IMR-90 (cell line): ENCODE measurements around the gene CYP26A1. TPM values are rescaled to one million over a fixed set of nuclear protein-coding genes. Genes with fewer than 3 reads are reported as not detected.

Experiments
- ATAC-seq: fragments of 200-7000 bp; cut with Tn5 transposase; 2 replicates; pipeline ENCODE4 v1.9.1; 2020; ENCODE audit warnings: low read depth, mild to moderate bottlenecking, moderate library complexity
- BruUV-seq: library from RNA; stranded (reverse); fragments of 400-500 nt; replicated peaks from 2 replicates; lab custom pipeline; 2021; lab: Mats Ljungman, UMichigan
- CTCF ChIA-PET: fragments of 300-600 bp; formaldehyde crosslinking; extraction: SDS; loops from one replicate; lab custom pipeline; 2021; ENCODE audit warnings: antibody characterized with exemption; lab: Yijun Ruan, JAX
- POLR2A ChIA-PET: fragments of 300-600 bp; sonication (Branson Sonifier 250); formaldehyde crosslinking; loops from one replicate; lab custom pipeline; 2022; ENCODE audit warnings: antibody characterized with exemption; ENCODE audit not compliant: unreplicated experiment; lab: Charles Lee
- DNase-seq: peaks from one replicate; pipeline ENCODE4 v3.0.0; 2013
- H2AFZ ChIP-seq: replicated peaks from 2 replicates; pipeline ENCODE3; 2013; ENCODE audit warnings: low read length, mild to moderate bottlenecking; ENCODE audit not compliant: poor library complexity
- H2AK5ac ChIP-seq: 2 replicates; pipeline ENCODE4 v1.6.1; 2013; ENCODE audit warnings: low read depth, low read length, inconsistent platforms
- H2AK9ac ChIP-seq: replicated peaks from 2 replicates; pipeline ENCODE3; 2013; ENCODE audit warnings: mild to moderate bottlenecking, low read depth, low read length, moderate library complexity; ENCODE audit not compliant: poor library complexity
- H2BK120ac ChIP-seq: 2 replicates; pipeline ENCODE4 v1.6.1; 2013; ENCODE audit warnings: low read depth, low read length, inconsistent platforms
- H2BK15ac ChIP-seq: 3 replicates; pipeline ENCODE4 v1.6.1; 2013; ENCODE audit warnings: low read depth, low read length, inconsistent platforms
- H2BK20ac ChIP-seq: 2 replicates; pipeline ENCODE4 v1.6.1; 2013; ENCODE audit warnings: low read depth, mild to moderate bottlenecking, inconsistent platforms, low read length, moderate library complexity
- H2BK5ac ChIP-seq: 2 replicates; pipeline ENCODE4 v1.6.1; 2013; ENCODE audit warnings: mild to moderate bottlenecking, low read depth, low read length, inconsistent platforms; ENCODE audit not compliant: poor library complexity, severe bottlenecking
- H3K14ac ChIP-seq: replicated peaks from 2 replicates; pipeline ENCODE4 v1.6.1; 2013; ENCODE audit warnings: low read depth, low read length, inconsistent platforms
- H3K18ac ChIP-seq: 2 replicates; pipeline ENCODE4 v1.6.1; 2013; ENCODE audit warnings: low read depth, low read length, control low read depth
- H3K23ac ChIP-seq: 2 replicates; pipeline ENCODE4 v1.6.1; 2013; ENCODE audit warnings: low read depth, low read length, inconsistent platforms
- H3K27ac ChIP-seq: 2 replicates; pipeline ENCODE4 v1.5.1; 2013; ENCODE audit warnings: mild to moderate bottlenecking, control low read depth, low read length; ENCODE audit not compliant: insufficient read depth
- H3K27me3 ChIP-seq: 2 replicates; pipeline ENCODE4 v1.6.1; 2013; ENCODE audit warnings: low read length; ENCODE audit not compliant: control insufficient read depth, insufficient read depth
- H3K36me3 ChIP-seq: 2 replicates; pipeline ENCODE4 v1.6.1; 2013; ENCODE audit warnings: low read length, mixed read lengths; ENCODE audit not compliant: control insufficient read depth, insufficient read depth
- H3K4ac ChIP-seq: 2 replicates; pipeline ENCODE4 v1.6.1; 2013; ENCODE audit warnings: low read depth, low read length, inconsistent platforms
- H3K4me1 ChIP-seq: 2 replicates; pipeline ENCODE4 v1.6.1; 2013; ENCODE audit warnings: low read length, mixed read lengths; ENCODE audit not compliant: control insufficient read depth, insufficient read depth
- H3K4me2 ChIP-seq: 2 replicates; pipeline ENCODE4 v1.6.1; 2013; ENCODE audit warnings: low read depth, mild to moderate bottlenecking, control low read depth, low read length, moderate library complexity
- H3K4me3 ChIP-seq: 2 replicates; pipeline ENCODE4 v1.5.1; 2013; ENCODE audit warnings: low read depth, mild to moderate bottlenecking, control low read depth, low read length, moderate library complexity; ENCODE audit not compliant: insufficient read depth
- H3K56ac ChIP-seq: 2 replicates; pipeline ENCODE4 v1.6.1; 2013; ENCODE audit warnings: low read length, inconsistent platforms; ENCODE audit not compliant: insufficient read depth; ENCODE audit errors: extremely low read depth
- H3K79me1 ChIP-seq, 2 experiments: 2 replicates each; pipeline ENCODE4 v1.6.1; 2013; ENCODE audit warnings: low read length in 2 of 2, inconsistent platforms in 1 of 2, low read depth in 1 of 2
- H3K9ac ChIP-seq: 2 replicates; pipeline ENCODE4 v1.6.1; 2013; ENCODE audit warnings: low read depth, low read length, control low read depth
- H3K9me1 ChIP-seq: 2 replicates; pipeline ENCODE4 v1.6.1; 2013; ENCODE audit warnings: low read length, inconsistent platforms; ENCODE audit not compliant: insufficient read depth
- H3K9me3 ChIP-seq: 2 replicates; pipeline ENCODE4 v1.6.1; 2013; ENCODE audit warnings: low read length; ENCODE audit not compliant: control insufficient read depth, insufficient read depth
- H4K20me1 ChIP-seq: 2 replicates; pipeline ENCODE4 v1.6.1; 2013; ENCODE audit warnings: low read length, inconsistent platforms; ENCODE audit not compliant: insufficient read depth
- H4K5ac ChIP-seq: 2 replicates; pipeline ENCODE4 v1.6.1; 2013; ENCODE audit warnings: mild to moderate bottlenecking, low read depth, low read length, control low read depth
- H4K8ac ChIP-seq, 2 experiments: 2 replicates each; pipeline ENCODE4 v1.6.1; 2013; ENCODE audit warnings: low read depth in 2 of 2, low read length in 2 of 2, control low read depth in 1 of 2, inconsistent platforms in 1 of 2
- H4K91ac ChIP-seq: 2 replicates; pipeline ENCODE4 v1.6.1; 2013; ENCODE audit warnings: low read depth, low read length, inconsistent platforms; ENCODE audit not compliant: insufficient read depth
- BHLHE40 ChIP-seq: fragments of 150-350 bp; IDR thresholded peaks from 2 replicates; pipeline ENCODE4 v1.6.1; 2016; ENCODE audit warnings: mild to moderate bottlenecking, low read depth, low read length
- CEBPB ChIP-seq: IDR thresholded peaks from 2 replicates; pipeline ENCODE4 v1.6.1; 2012; ENCODE audit warnings: low read depth, low read length, improper control_type of control experiment
- CHD1 ChIP-seq: IDR thresholded peaks from 2 replicates; pipeline ENCODE4 v1.6.1; 2012; ENCODE audit warnings: low read depth, low read length, improper control_type of control experiment
- FOS ChIP-seq: fragments of 150-350 bp; IDR thresholded peaks from 2 replicates; pipeline ENCODE4 v1.6.1; 2016; ENCODE audit warnings: low read depth, low read length
- MAFK ChIP-seq: IDR thresholded peaks from 2 replicates; pipeline ENCODE4 v1.6.1; 2012; ENCODE audit warnings: low read depth, low read length, improper control_type of control experiment
- MAZ ChIP-seq: IDR thresholded peaks from 2 replicates; pipeline ENCODE4 v1.6.1; 2012; ENCODE audit warnings: low read depth, mild to moderate bottlenecking, low read length, improper control_type of control experiment, moderate library complexity, borderline replicate concordance
- MXI1 ChIP-seq: IDR thresholded peaks from 2 replicates; pipeline ENCODE4 v1.6.1; 2012; ENCODE audit warnings: low read depth, mild to moderate bottlenecking, low read length, moderate library complexity, borderline replicate concordance
- NFE2L2 ChIP-seq: fragments of 150-350 bp; IDR thresholded peaks from 2 replicates; pipeline ENCODE4 v1.6.1; 2016; ENCODE audit warnings: low read depth, mild to moderate bottlenecking, low read length
- RAD21 ChIP-seq: IDR thresholded peaks from 2 replicates; pipeline ENCODE4 v1.6.1; 2012; ENCODE audit warnings: low read length, improper control_type of control experiment
- RCOR1 ChIP-seq: IDR thresholded peaks from 2 replicates; pipeline ENCODE4 v1.6.1; 2012; ENCODE audit warnings: mild to moderate bottlenecking, low read length, improper control_type of control experiment; ENCODE audit not compliant: insufficient replicate concordance
- RFX5 ChIP-seq: IDR thresholded peaks from 2 replicates; pipeline ENCODE4 v1.8.0; 2012; ENCODE audit warnings: low read depth, mild to moderate bottlenecking, low read length, moderate library complexity
- SMC3 ChIP-seq: fragments of 150-350 bp; IDR thresholded peaks from 2 replicates; pipeline ENCODE4 v1.6.1; 2016; ENCODE audit warnings: low read depth, mild to moderate bottlenecking, antibody characterized with exemption, low read length, moderate library complexity
- WGBS, 2 experiments: methylation state at CpG; one replicate each; pipeline versions ENCODE4 v1.1.5 to v1.1.7; 2013; ENCODE audit warnings: missing lambda C conversion rate in 2 of 2; ENCODE audit not compliant: insufficient read length in 1 of 2; ENCODE audit errors: extremely low coverage in 2 of 2; 5-methylcytosine and 5-hydroxymethylcytosine counted together
- dilution Hi-C: fragments of 300-500 bp; cut with HindIII; formaldehyde crosslinking; loops from one replicate; pipeline ENCODE4 v1.14.3; 2018; ENCODE audit warnings: low sequenced_read_pairs; ENCODE audit not compliant: unreplicated experiment
- in situ Hi-C: fragments of 300-500 bp; cut with MboI; formaldehyde crosslinking; loops from 3 replicates; pipeline ENCODE4 v1.14.3; 2019; ENCODE audit warnings: low sequenced_read_pairs, inconsistent platforms, mixed read lengths
- intact Hi-C: fragments of 100-400 bp; cut with micrococcal nuclease; formaldehyde crosslinking; loops from 2 replicates; pipeline ENCODE4 v1.10.0; 2022
- polyA plus RNA-seq, 3 experiments: library from polyadenylated mRNA; depleted of rRNA; stranded (reverse); fragments of >200 nt; gene quantifications; 2 replicates each; pipeline ENCODE4 v1.2.3, GENCODE V29; 2012; ENCODE audit warnings: low replicate concordance in 1 of 3
- total RNA-seq: library from RNA; depleted of rRNA; stranded (reverse); fragments of >200 nt; gene quantifications from 2 replicates; pipeline ENCODE4 v1.2.3, GENCODE V29; 2012
- TF ChIP-seq, protein P1 (sequence below): fragments of 150-350 bp; IDR thresholded peaks from 2 replicates; pipeline ENCODE4 v1.6.1; 2016; ENCODE audit warnings: low read depth, mild to moderate bottlenecking, low read length, moderate library complexity, borderline replicate concordance
- TF ChIP-seq, protein P2 (sequence below): fragments of 150-350 bp; IDR thresholded peaks from 2 replicates; pipeline ENCODE4 v1.6.1; 2017; ENCODE audit warnings: mild to moderate bottlenecking, antibody characterized with exemption, low read length, low read depth
- TF ChIP-seq, protein P3 (sequence below): conservative IDR thresholded peaks from 2 replicates; pipeline ENCODE4 v1.5.1; 2012; ENCODE audit warnings: mild to moderate bottlenecking, low read depth, low read length, improper control_type of control experiment

CYP26A1 gene
- total and polyA plus RNA-seq, 2 of the 4 experiments (the other 2 are of a cell fraction): 0.15 TPM; not detected in 1

DNA sequence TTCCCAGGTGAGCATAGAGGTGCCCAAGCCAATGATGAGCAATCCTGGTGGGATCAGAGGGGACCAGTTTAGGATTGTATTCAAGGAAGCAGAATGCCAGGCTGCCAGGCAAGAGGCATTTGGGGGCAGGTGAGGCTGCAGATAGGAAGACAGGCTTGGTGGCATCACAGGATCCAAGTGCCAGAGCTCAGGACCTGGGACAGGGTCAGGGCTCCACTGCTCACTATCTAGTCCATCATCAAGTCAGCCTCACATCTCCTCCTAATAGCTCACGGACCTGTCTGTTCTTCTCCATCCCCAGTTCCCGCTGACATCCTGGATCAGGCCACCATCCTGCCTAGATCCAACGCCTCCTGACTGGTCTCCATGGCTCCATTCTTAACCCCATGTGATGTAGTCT is 47.6 kb downstream of the CYP26A1 start:
- H3K4me1 ChIP-seq: no peaks in the 10 kb centered on the region
- H2BK120ac ChIP-seq: no peak overlapping the region
- H3K79me1 ChIP-seq: no peaks in the 10 kb centered on the region
- intact Hi-C loops (no loop called here), dilution Hi-C loops (loop anchor here (25.0 kb wide), 1 partner anchor 166 kb away; no protein-coding TSS in a partner anchor), in situ Hi-C loops (no loop called here)
- CTCF ChIA-PET: no interaction called here
- no peak overlapping the region for H2BK15ac ChIP-seq
- no peak overlapping the region for H3K56ac ChIP-seq
- H2BK5ac ChIP-seq: no peak overlapping the region
- WGBS, 2 experiments: no CpG with 5 or more reads among the region's 3 CpGs
- no peak overlapping the region for H3K27ac ChIP-seq
- no peaks in the 10 kb centered on the region for H4K20me1 ChIP-seq
- TF ChIP-seq BHLHE40 (no peak), MXI1 (no peak), SMC3 (no peak), FOS (no peak), MAZ (no peak), RAD21 (no peak), MAFK (no peak), RFX5 (no peak), CEBPB (no peak), CHD1 (no peak), NFE2L2 (no peak), RCOR1 (no peak)
- TF ChIP-seq, protein P1, sequence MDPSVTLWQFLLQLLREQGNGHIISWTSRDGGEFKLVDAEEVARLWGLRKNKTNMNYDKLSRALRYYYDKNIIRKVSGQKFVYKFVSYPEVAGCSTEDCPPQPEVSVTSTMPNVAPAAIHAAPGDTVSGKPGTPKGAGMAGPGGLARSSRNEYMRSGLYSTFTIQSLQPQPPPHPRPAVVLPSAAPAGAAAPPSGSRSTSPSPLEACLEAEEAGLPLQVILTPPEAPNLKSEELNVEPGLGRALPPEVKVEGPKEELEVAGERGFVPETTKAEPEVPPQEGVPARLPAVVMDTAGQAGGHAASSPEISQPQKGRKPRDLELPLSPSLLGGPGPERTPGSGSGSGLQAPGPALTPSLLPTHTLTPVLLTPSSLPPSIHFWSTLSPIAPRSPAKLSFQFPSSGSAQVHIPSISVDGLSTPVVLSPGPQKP: no peak
- TF ChIP-seq, protein P2, sequence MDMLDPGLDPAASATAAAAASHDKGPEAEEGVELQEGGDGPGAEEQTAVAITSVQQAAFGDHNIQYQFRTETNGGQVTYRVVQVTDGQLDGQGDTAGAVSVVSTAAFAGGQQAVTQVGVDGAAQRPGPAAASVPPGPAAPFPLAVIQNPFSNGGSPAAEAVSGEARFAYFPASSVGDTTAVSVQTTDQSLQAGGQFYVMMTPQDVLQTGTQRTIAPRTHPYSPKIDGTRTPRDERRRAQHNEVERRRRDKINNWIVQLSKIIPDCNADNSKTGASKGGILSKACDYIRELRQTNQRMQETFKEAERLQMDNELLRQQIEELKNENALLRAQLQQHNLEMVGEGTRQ: no peak
- TF ChIP-seq, protein P3, sequence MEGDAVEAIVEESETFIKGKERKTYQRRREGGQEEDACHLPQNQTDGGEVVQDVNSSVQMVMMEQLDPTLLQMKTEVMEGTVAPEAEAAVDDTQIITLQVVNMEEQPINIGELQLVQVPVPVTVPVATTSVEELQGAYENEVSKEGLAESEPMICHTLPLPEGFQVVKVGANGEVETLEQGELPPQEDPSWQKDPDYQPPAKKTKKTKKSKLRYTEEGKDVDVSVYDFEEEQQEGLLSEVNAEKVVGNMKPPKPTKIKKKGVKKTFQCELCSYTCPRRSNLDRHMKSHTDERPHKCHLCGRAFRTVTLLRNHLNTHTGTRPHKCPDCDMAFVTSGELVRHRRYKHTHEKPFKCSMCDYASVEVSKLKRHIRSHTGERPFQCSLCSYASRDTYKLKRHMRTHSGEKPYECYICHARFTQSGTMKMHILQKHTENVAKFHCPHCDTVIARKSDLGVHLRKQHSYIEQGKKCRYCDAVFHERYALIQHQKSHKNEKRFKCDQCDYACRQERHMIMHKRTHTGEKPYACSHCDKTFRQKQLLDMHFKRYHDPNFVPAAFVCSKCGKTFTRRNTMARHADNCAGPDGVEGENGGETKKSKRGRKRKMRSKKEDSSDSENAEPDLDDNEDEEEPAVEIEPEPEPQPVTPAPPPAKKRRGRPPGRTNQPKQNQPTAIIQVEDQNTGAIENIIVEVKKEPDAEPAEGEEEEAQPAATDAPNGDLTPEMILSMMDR: no peak
- no peak overlapping the region for H2AK5ac ChIP-seq
- H3K18ac ChIP-seq: no peak overlapping the region
- peaks cover 5% of the 10 kb centered on the region for H3K9me3 ChIP-seq
- POLR2A ChIA-PET: no interaction called here
- no peak overlapping the region for H2AFZ ChIP-seq
- H2BK20ac ChIP-seq: no peak overlapping the region
- no TSS peak for BruUV-seq
- ATAC-seq: no peak
- no peaks in the 10 kb centered on the region for H3K9me1 ChIP-seq
- peak overlapping the region; percentile 24 for H2AK9ac ChIP-seq
- no peak overlapping the region for H3K4ac ChIP-seq
- no peak overlapping the region for H3K4me3 ChIP-seq
- no peak overlapping the region for H3K9ac ChIP-seq
- H3K14ac ChIP-seq: no peak overlapping the region
- no peak overlapping the region for H4K91ac ChIP-seq
- no peak overlapping the region for H3K4me2 ChIP-seq
- H4K5ac ChIP-seq: no peak overlapping the region
- H3K27me3 ChIP-seq: peaks cover 8% of the 10 kb centered on the region
- no peak overlapping the region for H3K23ac ChIP-seq
- no peak for DNase-seq
- no peak overlapping the region for H4K8ac ChIP-seq
- H3K36me3 ChIP-seq: no peaks in the 10 kb centered on the region
